A673 (cell line): ENCODE results near the gene ARHGAP40. TPM values are rescaled to one million over a fixed set of nuclear protein-coding genes. Genes with fewer than 3 reads are reported as not detected.

Experiments
- BruUV-seq: library from RNA; stranded (reverse); fragments of 400-500 nt; replicated peaks from 2 replicates; lab custom pipeline; 2021; lab: Mats Ljungman, UMichigan
- CTCF ChIA-PET: fragments of 300-600 bp; sonication (Branson Sonifier 250); formaldehyde crosslinking; loops from one replicate; lab custom pipeline; 2022; ENCODE audit warnings: antibody characterized with exemption; lab: Charles Lee
- POLR2A ChIA-PET: fragments of 300-600 bp; sonication (Branson Sonifier 250); formaldehyde crosslinking; loops from one replicate; lab custom pipeline; 2022; ENCODE audit warnings: antibody characterized with exemption; ENCODE audit not compliant: low non-redundant PET; lab: Charles Lee
- DNase-seq: peaks from one replicate; pipeline ENCODE4 v3.0.0-alpha.2; 2015; ENCODE audit warnings: low spot score
- H3K27ac ChIP-seq: fragments of 200-600 bp; sonication (generic); 2 replicates; pipeline ENCODE4 v1.5.1; 2016; ENCODE audit warnings: mixed run types, low read depth, mild to moderate bottlenecking, mixed read lengths, antibody characterized with exemption, low read length; ENCODE audit not compliant: poor library complexity, severe bottlenecking
- H3K27me3 ChIP-seq: fragments of 200-600 bp; sonication (generic); replicated peaks from 2 replicates; pipeline ENCODE4 v1.6.1; 2017; ENCODE audit warnings: mixed run types, low read depth, mild to moderate bottlenecking, mixed read lengths, antibody characterized with exemption, low read length; ENCODE audit not compliant: insufficient read depth, poor library complexity
- H3K36me3 ChIP-seq: fragments of 200-600 bp; sonication (generic); 2 replicates; pipeline ENCODE4 v1.6.1; 2016; ENCODE audit warnings: mixed run types, mild to moderate bottlenecking, mixed read lengths, antibody characterized with exemption, low read length; ENCODE audit not compliant: insufficient read depth, poor library complexity, severe bottlenecking
- H3K4me1 ChIP-seq: fragments of 200-600 bp; sonication (generic); 2 replicates; pipeline ENCODE4 v1.6.1; 2017; ENCODE audit warnings: mixed run types, mild to moderate bottlenecking, mixed read lengths, antibody characterized with exemption, low read length; ENCODE audit not compliant: insufficient read depth, poor library complexity, severe bottlenecking
- H3K4me3 ChIP-seq: fragments of 200-600 bp; sonication (generic); 2 replicates; pipeline ENCODE4 v1.5.1; 2016; ENCODE audit warnings: low read depth, mixed run types, mild to moderate bottlenecking, mixed read lengths, low read length; ENCODE audit not compliant: poor library complexity, severe bottlenecking
- H3K9me3 ChIP-seq: fragments of 200-600 bp; sonication (generic); 2 replicates; pipeline ENCODE4 v1.6.1; 2016; ENCODE audit warnings: mixed run types, low read depth, mild to moderate bottlenecking, mixed read lengths, antibody characterized with exemption, low read length; ENCODE audit not compliant: poor library complexity, severe bottlenecking
- CTCF ChIP-seq: fragments of 300-800, 200-600 bp; sonication (generic); conservative IDR thresholded peaks from 2 replicates; pipeline ENCODE4 v1.5.1; 2017; ENCODE audit warnings: low read depth, mild to moderate bottlenecking, antibody characterized with exemption, low read length, moderate library complexity, mixed read lengths
- EZH2 ChIP-seq: fragments of 200-600 bp; sonication (generic); IDR thresholded peaks from 2 replicates; pipeline ENCODE4 v1.6.1; 2017; ENCODE audit warnings: borderline replicate concordance, low read depth, mild to moderate bottlenecking, mixed read lengths, antibody characterized with exemption, low read length; ENCODE audit not compliant: poor library complexity, severe bottlenecking
- intact Hi-C: fragments of 100-400 bp; cut with micrococcal nuclease; formaldehyde crosslinking; loops from one replicate; pipeline ENCODE4 v1.10.0; 2022; ENCODE audit not compliant: unreplicated experiment
- total RNA-seq: library from RNA; stranded (reverse); gene quantifications from 2 replicates; pipeline ENCODE4 v1.2.3, GENCODE V29; 2021

Gene ARHGAP40
- total RNA-seq, 1 experiment from 2014 or later: not detected

- TF ChIP-seq CTCF (no peak), EZH2 (no peak)
- intact Hi-C loops: no loop called here
- H3K4me3 ChIP-seq: no peak overlapping the region
- DNase-seq: no peak
- POLR2A ChIA-PET: no interaction called here
- H3K4me1 ChIP-seq: no peaks in the 10 kb centered on the region
- no TSS peak for BruUV-seq
- H3K27ac ChIP-seq: no peak overlapping the region
- no peaks in the 10 kb centered on the region for H3K27me3 ChIP-seq
- no peaks in the 10 kb centered on the region for H3K36me3 ChIP-seq
- no peaks in the 10 kb centered on the region for H3K9me3 ChIP-seq
- CTCF ChIA-PET: no interaction called here
Observed at GRCh38 chr20:38610521-38610920, 8.9 kb downstream of the ARHGAP40 start.

GRCh38 chr20:38612751-38613515 is 11.3 kb downstream of the ARHGAP40 start:
- BruUV-seq: no TSS peak
- Histone ChIP-seq H3K36me3 (no peaks in the 10 kb centered on the region), H3K4me1 (no peaks in the 10 kb centered on the region), H3K27ac (no peak overlapping the region), H3K9me3 (no peaks in the 10 kb centered on the region), H3K4me3 (no peak overlapping the region), H3K27me3 (no peaks in the 10 kb centered on the region)
- DNase-seq: no peak
- intact Hi-C loops: no loop called here
- TF ChIP-seq EZH2 (no peak), CTCF (no peak)
- CTCF ChIA-PET: no interaction called here
- POLR2A ChIA-PET: no interaction called here

- no peaks in the 10 kb centered on the region for H3K36me3 ChIP-seq
- CTCF ChIA-PET: no interaction called here
- H3K4me3 ChIP-seq: no peak overlapping the region
- no peaks in the 10 kb centered on the region for H3K4me1 ChIP-seq
- POLR2A ChIA-PET: interaction anchor here (0.6 kb wide), 1 partner anchor 11 kb away, joined by 16 read pairs; no protein-coding TSS in a partner anchor
- intact Hi-C loops: no loop called here
- H3K9me3 ChIP-seq: no peaks in the 10 kb centered on the region
- H3K27ac ChIP-seq: no peak overlapping the region
- TF ChIP-seq CTCF (no peak), EZH2 (no peak)
- H3K27me3 ChIP-seq: peaks cover 11% of the 10 kb centered on the region
- no TSS peak for BruUV-seq
- DNase-seq: no peak
Observed at GRCh38 chr20:38615283-38615682, 13.7 kb downstream of the ARHGAP40 start.
